GM21515 (cell line): ENCODE data around the gene ATRN.
"Not testable (repeated sequence)": the region's sequence is repeated elsewhere in the genome, so short reads cannot be mapped to it uniquely, and the experiment has no call there.

Experiments used
- ATAC-seq: cut with Tn5 transposase; IDR thresholded peaks from one replicate; pipeline ENCODE4 v1.9.1; 2021; ENCODE audit not compliant: unreplicated experiment

ATRN gene

GRCh38 chr20:3514012-3514642, 43.3 kb downstream of the ATRN start:
- no peak for ATAC-seq

- no peak for ATAC-seq
Measured at GRCh38 chr20:3515379-3516170, 44.8 kb downstream of the ATRN start.

- no peak for ATAC-seq
Measured at GRCh38 chr20:3521852-3522740, 51.3 kb downstream of the ATRN start.

GRCh38 chr20:3524696-3525095, 53.9 kb downstream of the ATRN start:
- ATAC-seq = not testable (repeated sequence)

- no peak for ATAC-seq
Measured at GRCh38 chr20:3532089-3532615, 61.3 kb downstream of the ATRN start.

GRCh38 chr20:3537733-3538132, 66.9 kb downstream of the ATRN start:
- not testable (repeated sequence) for ATAC-seq

- no peak for ATAC-seq
Measured at GRCh38 chr20:3539311-3540107, 68.7 kb downstream of the ATRN start.

- no peak for ATAC-seq
Measured at GRCh38 chr20:3541887-3542721, 71.3 kb downstream of the ATRN start.

- no peak for ATAC-seq
Measured at GRCh38 chr20:3543901-3544507, 73.2 kb downstream of the ATRN start.

GRCh38 chr20:3545401-3545925, 74.6 kb downstream of the ATRN start:
- no peak for ATAC-seq

- no peak for ATAC-seq
Measured at GRCh38 chr20:3547906-3548305, 77.1 kb downstream of the ATRN start.

- ATAC-seq = no peak
Measured at GRCh38 chr20:3550837-3551236, 80.0 kb downstream of the ATRN start.

- ATAC-seq = no peak
Measured at GRCh38 chr20:3551681-3552434, 81.0 kb downstream of the ATRN start.

- ATAC-seq = no peak
Measured at GRCh38 chr20:3553663-3554062, 82.8 kb downstream of the ATRN start.

GRCh38 chr20:3557237-3557785, 86.5 kb downstream of the ATRN start:
- no peak for ATAC-seq

- no peak for ATAC-seq
Measured at GRCh38 chr20:3559231-3559630, 88.4 kb downstream of the ATRN start.

- no peak for ATAC-seq
Measured at GRCh38 chr20:3559637-3560036, 88.8 kb downstream of the ATRN start.

- ATAC-seq = no peak
Measured at GRCh38 chr20:3560162-3560561, 89.3 kb downstream of the ATRN start.
